NT2/D1 (cell line): ENCODE measurements around the gene ZBTB7B.

ENCODE experiments used
- YY1 ChIP-seq: IDR thresholded peaks from 2 replicates; pipeline ENCODE4 v1.6.1; 2011; ENCODE audit not compliant: insufficient read length, insufficient read depth
- ZNF274 ChIP-seq: IDR thresholded peaks from 2 replicates; pipeline ENCODE4 v1.6.1; 2011; ENCODE audit warnings: mild to moderate bottlenecking, low read depth, low read length

DNA sequence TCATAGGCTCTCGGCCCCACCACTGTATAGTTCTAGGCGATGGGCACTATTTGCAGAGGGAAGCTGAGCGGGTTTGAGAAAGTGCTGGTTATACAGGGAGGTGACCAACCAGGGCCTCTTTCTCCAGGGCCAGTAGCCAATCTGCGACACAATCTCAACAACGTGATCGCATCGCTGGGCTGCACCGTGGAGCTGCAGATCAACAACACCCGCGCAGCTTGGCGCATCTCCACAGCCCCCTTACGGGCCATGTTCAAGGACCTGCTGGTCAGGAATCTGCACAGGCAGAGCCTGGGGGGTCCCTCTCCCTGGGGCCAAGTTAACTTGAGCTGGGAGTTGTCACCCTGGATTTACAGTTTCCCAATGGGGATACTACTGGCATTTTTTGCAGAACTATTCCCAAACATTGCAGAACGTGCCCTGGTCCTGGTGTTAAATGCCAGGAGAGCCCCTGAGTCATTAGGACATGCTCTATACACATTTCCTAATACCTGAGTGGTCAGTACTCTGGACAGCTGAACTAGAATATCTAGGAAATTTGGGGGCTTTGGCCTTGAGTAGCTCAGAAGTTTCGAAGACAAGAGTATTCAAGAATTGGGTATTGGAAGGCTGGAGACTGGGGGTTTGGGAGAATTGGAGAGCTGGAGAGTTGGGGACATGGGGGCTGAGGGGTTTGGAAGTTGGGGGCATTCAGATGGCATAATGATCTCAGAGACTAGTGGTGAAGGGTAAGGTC is 37.9 kb downstream of the ZBTB7B start:
- TF ChIP-seq ZNF274 (no peak), YY1 (no peak)
